Measurements from ENCODE around the gene CALN1.

- no peak for TF ChIP-seq ZNF274 (IDR thresholded peaks at IDR 0.05; ENCODE audit: low read depth, low read length)
- TF ChIP-seq YY1 (IDR thresholded peaks at IDR 0.05; ENCODE audit: insufficient read depth, insufficient read length), result no peak
These were observed 25.5 kb upstream of the CALN1 start for GRCh38 chr7:72437610-72438009.
